MG63 (cell line): ENCODE measurements around the gene CELA2A. TPM values are rescaled to one million over a fixed set of nuclear protein-coding genes. Genes with fewer than 3 reads are reported as not detected.
A peak's percentile ranks its signal among the peaks of the same experiment; 100 is the strongest.

ENCODE experiments used
- DNase-seq: peaks from one replicate; pipeline ENCODE4 v3.0.0-alpha.2; 2020
- H3K27me3 ChIP-seq: fragments of 250-450 bp; sonication (Bioruptor Pico); 2 replicates; pipeline ENCODE4 v1.5.1; 2020; ENCODE audit warnings: mild to moderate bottlenecking, moderate library complexity
- H3K36me3 ChIP-seq: fragments of 250-450 bp; sonication (Bioruptor Pico); 2 replicates; pipeline ENCODE4 v1.5.1; 2020; ENCODE audit warnings: mild to moderate bottlenecking, moderate library complexity
- H3K4me3 ChIP-seq: fragments of 250-450 bp; sonication (Bioruptor Pico); 2 replicates; pipeline ENCODE4 v1.5.1; 2020; ENCODE audit warnings: mild to moderate bottlenecking, moderate library complexity
- H3K9me3 ChIP-seq: fragments of 250-450 bp; sonication (Bioruptor Pico); 2 replicates; pipeline ENCODE4 v1.5.1; 2020; ENCODE audit warnings: mild to moderate bottlenecking, moderate library complexity
- total RNA-seq: library from RNA; depleted of rRNA; stranded (reverse); fragments of >200 nt; shearing (Covaris generic); gene quantifications from 2 replicates; pipeline ENCODE4 v1.2.3, GENCODE V29; 2014; ENCODE audit warnings: low replicate concordance; rRNA removed

Gene CELA2A
- total RNA-seq = not detected in 2 replicates

DNA sequence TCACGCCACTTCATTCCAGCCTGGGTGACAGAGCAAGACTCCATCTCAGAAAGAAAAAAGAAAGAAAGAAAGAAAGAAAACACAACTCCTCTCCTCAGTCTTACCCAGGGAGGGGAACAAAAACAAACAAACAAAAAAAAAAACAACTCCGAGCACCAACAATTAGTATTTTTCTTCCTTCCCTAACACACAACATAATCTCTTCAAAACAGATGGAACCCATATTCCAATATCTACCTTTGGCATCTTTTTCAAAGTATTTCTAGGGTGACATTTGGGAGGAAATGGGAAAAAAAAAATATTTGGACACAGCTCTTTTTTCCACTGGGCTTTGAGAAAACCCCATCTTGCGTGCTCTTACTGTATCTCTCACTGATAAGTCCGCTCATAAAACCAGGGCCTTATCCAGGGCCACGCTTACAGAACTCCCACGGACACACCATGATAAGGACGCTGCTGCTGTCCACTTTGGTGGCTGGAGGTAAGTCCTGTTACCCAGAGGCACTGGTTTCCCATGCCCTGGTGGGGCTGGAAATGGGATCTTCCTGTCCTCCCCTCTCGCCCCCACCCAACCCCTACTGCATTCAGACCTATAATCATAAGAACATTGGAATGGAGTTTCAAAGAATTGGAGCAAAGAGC is at the start of gene CELA2A:
TSS of gene CELA2A (plus strand) at position 420 of the 642 bp plus-strand sequence. CDS start at position 442, 22 bp downstream.
- Histone ChIP-seq H3K9me3 (no peaks in the 10 kb centered on the region), H3K36me3 (no peaks in the 10 kb centered on the region), H3K27me3 (no peaks in the 10 kb centered on the region), H3K4me3 (no peak within 1 kb of the TSS)
- DNase-seq = no peak

GRCh38 chr1:15407580-15407979 is 49.0 kb upstream of the CELA2A start:
- Histone ChIP-seq H3K36me3 (peaks cover 7% of the 10 kb centered on the region), H3K4me3 (no peak overlapping the region), H3K27me3 (no peaks in the 10 kb centered on the region), H3K9me3 (no peaks in the 10 kb centered on the region)
- no peak for DNase-seq

DNA sequence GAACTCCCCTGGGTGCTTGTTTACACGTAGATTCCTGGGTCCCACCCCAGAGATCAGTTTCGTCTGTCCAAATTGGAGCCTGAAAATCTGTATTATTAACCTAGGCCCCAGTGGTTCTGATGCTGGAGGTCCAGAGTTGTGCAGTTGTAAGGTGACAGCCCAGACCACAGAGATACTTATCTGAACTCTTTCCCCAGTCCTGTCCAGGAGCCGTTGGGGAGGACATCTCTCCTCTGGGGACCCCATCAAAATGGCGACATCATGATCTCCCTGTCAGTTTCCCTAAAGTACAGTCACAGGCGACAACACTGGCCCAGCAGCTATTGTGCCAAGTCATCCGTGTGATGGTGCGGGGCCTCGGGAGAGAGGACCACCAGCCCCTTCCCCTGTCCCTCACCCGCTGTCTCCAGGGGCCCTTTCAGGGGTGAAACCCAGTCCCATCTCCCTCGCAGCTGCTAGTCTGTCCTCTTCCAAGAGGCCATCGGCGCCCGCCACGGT is 47.6 kb upstream of the CELA2A start:
- H3K36me3 ChIP-seq = peaks cover 15% of the 10 kb centered on the region

GRCh38 chr1:15409388-15410222 is 46.9 kb upstream of the CELA2A start, which contains the start of gene EFHD2:
Gene EFHD2, plus strand, starts transcription at chr1:15409888. Its CDS starts 84 bp downstream, at chr1:15409972.
- Histone ChIP-seq H3K4me3 (peak within 1 kb of the TSS; percentile 74), H3K9me3 (no peaks in the 10 kb centered on the region), H3K36me3 (peaks cover 22% of the 10 kb centered on the region), H3K27me3 (no peaks in the 10 kb centered on the region)
- DNase-seq = peak; percentile 83

More for the DNA sequence above, 47.6 kb upstream of the CELA2A start:
- Histone ChIP-seq H3K27me3 (no peaks in the 10 kb centered on the region), H3K9me3 (no peaks in the 10 kb centered on the region), H3K4me3 (peak overlapping the region; percentile 74)
- no peak for DNase-seq

GRCh38 chr1:15410223-15410883 is 46.2 kb upstream of the CELA2A start:
- no peak for DNase-seq
- Histone ChIP-seq H3K36me3 (peaks cover 29% of the 10 kb centered on the region), H3K27me3 (no peaks in the 10 kb centered on the region), H3K4me3 (peak overlapping the region; percentile 74), H3K9me3 (no peaks in the 10 kb centered on the region)

DNA sequence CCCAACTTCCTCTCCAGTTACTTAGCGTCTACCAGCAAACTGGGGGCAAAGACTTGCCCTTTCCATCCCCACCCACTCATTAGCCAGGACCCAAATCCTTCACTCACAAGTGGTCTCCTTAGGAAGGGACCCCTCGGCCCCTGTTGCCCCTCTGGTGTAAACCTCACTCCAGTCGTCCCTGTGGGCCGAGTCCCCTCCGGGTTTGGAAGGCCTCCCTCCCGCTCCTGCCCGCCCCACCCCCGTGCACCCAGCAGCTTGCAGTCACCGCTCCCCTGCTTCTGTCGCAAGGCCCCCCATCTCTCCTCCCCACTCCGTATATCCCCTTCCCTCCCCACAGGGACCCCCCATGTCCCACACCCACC is 45.7 kb upstream of the CELA2A start:
- Histone ChIP-seq H3K4me3 (peak overlapping the region; percentile 74), H3K27me3 (no peaks in the 10 kb centered on the region), H3K9me3 (no peaks in the 10 kb centered on the region), H3K36me3 (peaks cover 34% of the 10 kb centered on the region)
- no peak for DNase-seq

- H3K9me3 ChIP-seq = no peaks in the 10 kb centered on the region
- H3K36me3 ChIP-seq = peaks cover 34% of the 10 kb centered on the region
- DNase-seq = no peak
- H3K4me3 ChIP-seq = peak overlapping the region; percentile 74
- no peaks in the 10 kb centered on the region for H3K27me3 ChIP-seq
Observed at GRCh38 chr1:15411593-15412137, 44.9 kb upstream of the CELA2A start.

DNA sequence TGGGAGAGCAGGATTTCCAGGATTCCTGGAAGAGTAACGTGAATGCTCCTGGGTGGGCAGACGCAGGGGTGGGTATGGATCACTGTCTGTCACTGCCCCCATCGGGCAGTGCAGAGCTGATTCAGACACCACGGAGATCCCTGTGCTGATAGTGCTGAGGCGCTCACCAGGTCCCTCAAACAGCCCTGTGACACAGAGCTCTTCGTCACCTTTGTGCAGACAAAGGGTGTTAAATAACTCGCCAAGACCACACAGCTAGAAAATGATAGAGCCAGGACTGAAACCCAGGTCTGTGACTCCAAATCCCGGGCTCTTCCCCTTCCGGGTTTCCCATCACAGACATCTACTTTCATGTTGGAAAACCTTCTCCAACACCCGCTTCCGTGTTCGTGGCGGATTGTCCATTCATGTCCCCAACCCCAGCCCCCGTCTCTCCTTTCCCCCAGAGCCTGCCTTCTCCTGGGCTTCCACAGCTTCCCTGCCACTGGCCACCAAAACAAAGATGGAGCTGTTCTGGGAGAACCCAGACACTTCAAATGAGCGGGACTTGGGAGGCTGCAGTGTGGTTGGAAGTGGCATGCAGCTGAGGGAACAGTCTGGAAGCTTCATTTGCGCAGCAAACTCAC is 44.2 kb upstream of the CELA2A start:
- no peaks in the 10 kb centered on the region for H3K9me3 ChIP-seq
- peak overlapping the region; percentile 74 for H3K4me3 ChIP-seq
- peaks cover 36% of the 10 kb centered on the region for H3K36me3 ChIP-seq
- no peak for DNase-seq
- H3K27me3 ChIP-seq = no peaks in the 10 kb centered on the region

DNA sequence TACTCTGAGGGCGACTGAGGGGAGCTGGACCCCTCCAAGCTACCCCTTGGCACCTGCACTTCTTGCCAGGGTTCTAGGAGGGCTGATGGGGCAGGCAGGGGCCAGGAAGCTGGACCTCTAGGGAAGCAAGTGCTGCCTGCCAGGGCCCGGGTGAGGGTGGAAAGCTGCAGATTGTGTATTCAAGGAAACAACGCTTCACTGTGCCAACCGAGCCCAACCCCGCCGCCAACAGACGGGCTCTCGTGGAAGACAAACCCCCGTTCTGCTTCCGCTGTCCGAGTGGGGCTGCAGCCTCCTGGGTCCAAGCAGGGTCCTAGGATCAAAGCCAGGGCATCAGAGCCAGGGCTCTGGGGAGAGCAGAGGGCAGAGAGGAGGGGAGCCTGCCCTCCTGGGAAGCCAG is 43.7 kb upstream of the CELA2A start:
- no peaks in the 10 kb centered on the region for H3K27me3 ChIP-seq
- no peak for DNase-seq
- no peaks in the 10 kb centered on the region for H3K9me3 ChIP-seq
- no peak overlapping the region for H3K4me3 ChIP-seq
- H3K36me3 ChIP-seq = peaks cover 36% of the 10 kb centered on the region

DNA sequence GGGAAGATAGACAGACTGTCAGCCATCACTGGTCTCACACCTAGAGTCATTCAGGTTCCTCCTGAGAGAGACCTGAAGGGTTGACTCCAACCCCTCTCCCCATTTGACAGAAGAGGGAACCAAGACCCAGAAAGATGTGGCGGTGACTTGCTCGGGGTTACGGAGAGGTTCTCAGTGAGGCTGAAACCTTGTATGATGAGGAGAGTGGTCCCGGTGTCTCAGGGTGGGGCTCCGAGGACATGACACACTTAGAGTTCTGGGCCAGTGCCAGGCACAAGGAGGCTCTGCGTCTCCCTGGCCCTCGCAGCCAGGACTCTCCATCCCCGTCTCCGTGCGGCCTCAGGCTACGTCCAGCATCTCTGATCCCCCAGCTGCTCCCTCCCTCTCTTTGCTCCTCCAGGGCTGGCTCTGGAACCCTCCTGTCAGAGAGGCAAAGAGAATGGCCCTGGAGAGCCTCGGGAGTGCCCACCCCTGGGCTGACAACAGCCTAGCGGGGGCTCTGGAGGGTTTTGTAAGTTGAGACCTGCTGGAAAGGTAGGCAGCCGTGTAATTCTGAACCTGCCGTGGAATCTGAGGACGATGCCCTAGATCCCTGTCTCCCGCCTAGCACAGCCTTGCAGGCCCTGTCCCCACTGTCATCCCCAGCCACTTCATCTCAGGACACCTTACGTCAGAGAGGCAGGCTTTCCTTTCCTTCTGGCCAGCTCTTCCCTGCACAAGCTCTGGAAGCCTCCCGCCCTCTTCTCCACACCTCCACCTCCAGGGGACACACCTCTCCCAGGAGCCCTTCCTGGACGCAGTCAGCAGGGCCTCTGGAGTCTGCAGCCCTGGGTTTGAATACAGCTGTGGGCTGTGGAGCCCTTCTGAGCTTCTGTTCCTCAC is 42.7 kb upstream of the CELA2A start:
- Histone ChIP-seq H3K9me3 (no peaks in the 10 kb centered on the region), H3K4me3 (no peak overlapping the region), H3K36me3 (peaks cover 41% of the 10 kb centered on the region), H3K27me3 (no peaks in the 10 kb centered on the region)
- no peak for DNase-seq

- H3K27me3 ChIP-seq = no peaks in the 10 kb centered on the region
- no peaks in the 10 kb centered on the region for H3K9me3 ChIP-seq
- no peak overlapping the region for H3K4me3 ChIP-seq
- no peak for DNase-seq
- peaks cover 43% of the 10 kb centered on the region for H3K36me3 ChIP-seq
Observed at GRCh38 chr1:15414445-15414983, 42.0 kb upstream of the CELA2A start.

- H3K36me3 ChIP-seq = peaks cover 50% of the 10 kb centered on the region
- H3K27me3 ChIP-seq = no peaks in the 10 kb centered on the region
- DNase-seq = peak; percentile 57
- H3K4me3 ChIP-seq = no peak overlapping the region
- H3K9me3 ChIP-seq = no peaks in the 10 kb centered on the region
Observed at GRCh38 chr1:15417059-15417934, 39.2 kb upstream of the CELA2A start.

- Histone ChIP-seq H3K4me3 (no peak overlapping the region), H3K9me3 (no peaks in the 10 kb centered on the region), H3K27me3 (no peaks in the 10 kb centered on the region), H3K36me3 (peaks cover 41% of the 10 kb centered on the region)
- no peak for DNase-seq
Observed at GRCh38 chr1:15418806-15419515, 37.6 kb upstream of the CELA2A start.

DNA sequence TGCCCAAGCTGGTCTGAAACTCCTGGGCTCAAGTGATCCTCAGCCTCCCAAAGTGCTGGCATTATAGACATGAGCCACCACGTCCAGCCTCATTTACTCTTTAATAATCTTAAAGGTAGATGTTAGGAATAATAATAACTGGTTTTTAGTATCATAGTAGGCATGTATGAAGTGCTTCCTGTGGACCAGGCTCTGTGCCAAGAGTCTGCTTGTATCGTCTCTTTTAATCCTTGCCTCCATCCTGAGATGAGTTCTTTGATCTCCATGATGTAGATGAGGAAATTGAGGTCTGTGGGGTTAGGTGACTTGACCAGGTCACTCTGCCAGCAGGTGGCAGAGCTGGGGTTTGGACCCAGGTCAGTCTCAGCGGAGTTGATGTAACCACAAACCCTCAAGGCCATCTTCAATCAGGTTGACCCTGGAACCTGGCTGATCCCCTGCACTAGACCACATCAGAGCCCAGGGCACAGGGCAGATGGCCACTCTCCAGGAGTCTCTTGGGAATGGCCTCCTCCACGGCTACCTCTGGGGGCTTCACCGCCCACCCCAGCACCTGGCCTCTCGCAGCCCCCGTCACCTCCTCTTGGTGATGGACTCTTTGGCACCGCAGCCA is 35.6 kb upstream of the CELA2A start:
- no peak overlapping the region for H3K4me3 ChIP-seq
- no peak for DNase-seq
- no peaks in the 10 kb centered on the region for H3K27me3 ChIP-seq
- peaks cover 37% of the 10 kb centered on the region for H3K36me3 ChIP-seq
- no peaks in the 10 kb centered on the region for H3K9me3 ChIP-seq
